Measurements from ENCODE around the gene PNCK.
A peak's percentile ranks its signal among the peaks of the same experiment; 100 is the strongest.

PNCK gene

GRCh38 chrX:153643431-153644351 is 29.9 kb downstream of the PNCK start:
- in situ Hi-C loops (cut with HindIII; ENCODE audit: low pct_unique_long_range_greater_than_20kb, low sequenced_read_pairs), result no loop called here
- DNase-seq (ENCODE audit: low read depth in 1 of 2, low spot score in 1 of 2), result peak in 1 of 2 experiments; percentile 5
- no peak for TF ChIP-seq JUND (IDR thresholded peaks at IDR 0.05; ENCODE audit: low read depth)

- no peak for TF ChIP-seq JUND (IDR thresholded peaks at IDR 0.05; ENCODE audit: low read depth)
- in situ Hi-C loops (cut with HindIII; ENCODE audit: low pct_unique_long_range_greater_than_20kb, low sequenced_read_pairs), result no loop called here
- DNase-seq (ENCODE audit: low read depth in 1 of 2, low spot score in 1 of 2), result no peak
These were observed 30.8 kb downstream of the PNCK start for GRCh38 chrX:153642655-153643430.

- TF ChIP-seq JUND (IDR thresholded peaks at IDR 0.05; ENCODE audit: low read depth), result no peak
- in situ Hi-C loops (cut with HindIII; ENCODE audit: low pct_unique_long_range_greater_than_20kb, low sequenced_read_pairs), result no loop called here
- no peak for DNase-seq (ENCODE audit: low read depth in 1 of 2, low spot score in 1 of 2)
These were observed 31.5 kb downstream of the PNCK start for GRCh38 chrX:153642051-153642654.

GRCh38 chrX:153641627-153642026 is 32.0 kb downstream of the PNCK start:
- no peak for TF ChIP-seq JUND (IDR thresholded peaks at IDR 0.05; ENCODE audit: low read depth)
- in situ Hi-C loops (cut with HindIII; ENCODE audit: low pct_unique_long_range_greater_than_20kb, low sequenced_read_pairs), result no loop called here
- DNase-seq (ENCODE audit: low read depth in 1 of 2, low spot score in 1 of 2), result no peak

DNA sequence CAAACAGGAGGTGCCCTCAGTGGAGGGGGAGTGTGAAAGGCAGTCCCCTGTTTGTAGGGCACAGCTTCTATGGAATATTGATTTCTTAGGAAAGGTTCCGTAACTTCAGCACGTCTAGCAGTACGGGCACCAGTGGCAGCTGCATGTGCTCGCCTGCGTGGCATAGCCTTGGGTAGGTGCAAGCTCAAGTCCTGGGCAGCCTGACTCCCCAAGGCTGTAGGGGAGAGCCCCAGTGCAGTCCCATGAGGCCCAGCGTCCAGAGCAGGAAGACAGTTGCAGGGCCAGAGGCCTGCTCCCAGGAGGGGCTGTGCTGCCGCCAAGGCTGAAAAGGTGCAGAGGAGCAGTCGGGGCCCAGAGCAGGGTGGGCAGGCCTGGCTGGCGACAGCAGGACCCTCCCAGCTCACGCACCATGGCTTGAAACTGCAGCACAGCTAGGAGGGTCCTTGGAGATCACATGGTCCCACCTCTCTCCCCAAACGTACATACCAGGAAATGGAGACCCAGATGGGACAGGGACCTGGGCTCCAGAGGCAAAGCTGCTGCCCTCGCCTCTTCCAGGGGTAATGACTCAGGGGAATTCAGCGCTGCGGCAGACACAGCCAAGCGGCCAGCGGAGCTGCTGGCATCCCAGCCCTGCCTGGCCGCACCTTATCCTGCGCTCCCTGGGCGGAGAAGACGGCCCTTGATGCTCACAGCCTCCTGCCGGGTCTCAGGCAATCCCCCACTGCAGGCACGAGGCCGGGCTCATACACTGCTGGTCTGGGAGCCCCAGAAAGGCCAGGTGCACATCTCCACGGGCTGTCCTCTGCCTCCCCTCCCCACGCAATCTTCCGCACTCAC is 32.7 kb downstream of the PNCK start:
- in situ Hi-C loops (cut with HindIII; ENCODE audit: low pct_unique_long_range_greater_than_20kb, low sequenced_read_pairs), result no loop called here
- TF ChIP-seq JUND (IDR thresholded peaks at IDR 0.05; ENCODE audit: low read depth), result no peak
- no peak for DNase-seq (ENCODE audit: low read depth in 1 of 2, low spot score in 1 of 2)

- no peak for DNase-seq (ENCODE audit: low read depth in 1 of 2, low spot score in 1 of 2)
- no peak for TF ChIP-seq JUND (IDR thresholded peaks at IDR 0.05; ENCODE audit: low read depth)
- in situ Hi-C loops (cut with HindIII; ENCODE audit: low pct_unique_long_range_greater_than_20kb, low sequenced_read_pairs), result no loop called here
These were observed 33.4 kb downstream of the PNCK start for GRCh38 chrX:153640045-153640686.

DNA sequence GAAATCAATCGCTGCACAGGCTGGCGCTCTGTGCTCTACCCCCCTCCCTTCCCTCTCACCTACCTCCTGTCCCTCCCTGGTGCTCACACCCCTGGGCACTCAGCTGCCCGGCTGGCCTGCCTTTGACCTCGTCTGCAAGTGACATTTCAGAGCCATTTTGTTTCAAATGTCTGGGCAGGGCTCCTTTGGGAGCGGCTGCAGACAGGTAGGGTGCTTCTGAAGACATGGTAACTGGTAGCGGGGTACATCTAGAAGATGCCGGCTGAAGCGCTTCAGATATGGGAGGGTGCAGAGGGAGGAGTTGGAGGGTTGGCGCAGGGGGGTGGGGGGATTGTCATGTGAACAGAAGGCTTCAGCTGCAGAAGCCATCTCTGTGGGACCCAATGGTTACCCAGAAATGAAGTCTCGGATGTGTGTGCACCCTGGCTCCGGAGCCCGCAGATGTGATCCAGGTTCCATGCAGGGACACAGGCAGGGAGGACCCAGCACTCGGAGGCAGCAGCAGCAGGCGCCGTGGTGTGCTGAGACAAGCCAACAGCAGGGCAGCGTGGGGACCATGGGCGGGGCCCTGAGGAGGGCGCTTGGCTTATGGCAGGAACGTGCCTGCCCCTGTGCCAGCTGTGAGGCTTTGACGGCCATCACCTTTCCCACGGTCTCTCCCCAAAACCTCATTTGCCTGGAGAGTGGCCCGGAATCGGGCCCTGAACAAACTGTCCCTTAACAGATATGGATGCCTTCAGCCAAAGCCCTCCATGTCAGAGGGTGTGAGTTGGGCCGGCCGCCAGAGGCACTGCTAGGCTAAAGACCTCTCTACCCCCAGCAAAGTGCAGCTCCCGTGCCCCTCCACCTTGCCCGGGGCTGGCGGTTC is 34.2 kb downstream of the PNCK start:
- in situ Hi-C loops (cut with HindIII; ENCODE audit: low pct_unique_long_range_greater_than_20kb, low sequenced_read_pairs), result no loop called here
- no peak for TF ChIP-seq JUND (IDR thresholded peaks at IDR 0.05; ENCODE audit: low read depth)
- DNase-seq (ENCODE audit: low read depth in 1 of 2, low spot score in 1 of 2), result no peak

GRCh38 chrX:153638436-153639176 is 35.0 kb downstream of the PNCK start:
- in situ Hi-C loops (cut with HindIII; ENCODE audit: low pct_unique_long_range_greater_than_20kb, low sequenced_read_pairs), result no loop called here
- no peak for TF ChIP-seq JUND (IDR thresholded peaks at IDR 0.05; ENCODE audit: low read depth)
- no peak for DNase-seq (ENCODE audit: low read depth in 1 of 2, low spot score in 1 of 2)

DNA sequence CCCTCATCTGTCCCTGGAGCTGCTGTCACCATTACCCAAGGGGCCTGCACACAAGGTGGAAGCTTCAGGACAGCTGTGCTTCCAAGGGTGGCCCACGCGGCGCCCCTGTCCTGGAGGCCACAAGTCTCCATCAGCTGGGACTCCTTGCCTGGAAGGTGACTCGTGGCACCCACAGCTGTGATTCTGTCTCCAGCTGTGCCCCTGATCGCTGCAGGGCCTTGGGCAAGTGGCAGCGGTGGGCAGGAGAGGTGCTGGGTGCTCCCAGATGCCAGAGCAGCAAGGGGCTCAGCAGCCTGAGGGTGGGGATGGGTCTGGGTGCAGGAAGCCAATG is 35.6 kb downstream of the PNCK start:
- DNase-seq (ENCODE audit: low read depth in 1 of 2, low spot score in 1 of 2), result no peak
- in situ Hi-C loops (cut with HindIII; ENCODE audit: low pct_unique_long_range_greater_than_20kb, low sequenced_read_pairs), result no loop called here

More for the DNA sequence above, 35.6 kb downstream of the PNCK start:
- TF ChIP-seq JUND (IDR thresholded peaks at IDR 0.05; ENCODE audit: low read depth), result no peak

Data from T47D (cell line).